ENCODE data around the gene GARNL3.
A peak's percentile ranks its signal among the peaks of the same experiment; 100 is the strongest.

GARNL3 gene

DNA sequence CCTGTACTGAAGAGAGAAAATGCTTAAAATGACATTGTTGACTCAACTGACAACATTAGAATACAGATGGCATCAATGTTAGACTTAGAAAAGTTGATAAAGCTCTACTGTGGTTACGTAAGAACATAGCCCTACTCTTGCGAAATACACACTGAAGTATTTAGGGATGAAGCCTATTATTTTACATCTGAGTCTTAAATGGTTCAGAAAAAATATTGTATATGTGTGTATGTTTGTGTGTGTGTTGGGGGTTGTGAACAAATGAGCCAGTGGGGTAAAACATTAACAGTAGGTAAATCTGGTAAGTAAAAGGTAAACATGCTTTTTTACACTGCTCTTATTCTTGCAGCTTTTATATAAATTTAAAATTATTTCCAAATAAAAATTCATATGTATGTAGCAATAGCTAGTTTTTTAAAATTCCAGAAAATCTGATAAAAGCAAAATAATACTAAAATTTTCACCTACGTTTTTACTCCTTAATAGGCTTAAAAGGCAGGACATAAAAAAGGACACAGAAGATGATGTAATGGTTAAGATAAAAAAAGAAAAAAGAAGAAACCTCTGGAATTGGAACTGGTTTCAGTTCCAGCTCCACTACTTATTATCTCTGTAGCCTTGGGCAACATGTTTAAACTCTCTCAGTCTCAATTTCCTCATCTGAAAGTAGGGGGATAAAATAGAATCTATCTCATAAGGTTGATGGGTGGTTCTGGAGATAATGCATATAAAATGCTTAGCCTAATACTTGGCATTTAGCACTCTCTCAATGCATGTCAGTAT, 44.3 kb downstream of the GARNL3 start:
- peak; percentile 19 for DNase-seq (ENCODE audit: low read depth, low spot score)

DNA sequence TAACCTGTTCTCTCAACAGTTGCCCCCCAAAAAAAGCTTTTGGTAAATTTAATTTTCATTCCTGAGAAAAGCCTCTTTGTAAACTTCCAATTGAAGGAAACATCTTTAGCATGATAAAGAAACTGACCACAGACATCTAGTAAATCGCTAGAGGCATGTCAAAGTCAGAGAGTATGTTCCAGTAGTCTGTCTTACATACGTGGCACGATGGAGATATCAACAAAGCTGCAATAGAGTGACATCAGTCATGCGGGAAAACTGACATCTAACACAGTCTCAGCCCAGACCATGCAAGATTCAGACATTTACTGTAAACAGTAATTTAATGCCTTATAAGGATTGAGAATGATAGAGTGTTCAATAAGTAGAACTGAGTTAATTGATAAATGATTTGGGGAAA, 45.1 kb downstream of the GARNL3 start:
- no peak for DNase-seq (ENCODE audit: low read depth, low spot score)

DNA sequence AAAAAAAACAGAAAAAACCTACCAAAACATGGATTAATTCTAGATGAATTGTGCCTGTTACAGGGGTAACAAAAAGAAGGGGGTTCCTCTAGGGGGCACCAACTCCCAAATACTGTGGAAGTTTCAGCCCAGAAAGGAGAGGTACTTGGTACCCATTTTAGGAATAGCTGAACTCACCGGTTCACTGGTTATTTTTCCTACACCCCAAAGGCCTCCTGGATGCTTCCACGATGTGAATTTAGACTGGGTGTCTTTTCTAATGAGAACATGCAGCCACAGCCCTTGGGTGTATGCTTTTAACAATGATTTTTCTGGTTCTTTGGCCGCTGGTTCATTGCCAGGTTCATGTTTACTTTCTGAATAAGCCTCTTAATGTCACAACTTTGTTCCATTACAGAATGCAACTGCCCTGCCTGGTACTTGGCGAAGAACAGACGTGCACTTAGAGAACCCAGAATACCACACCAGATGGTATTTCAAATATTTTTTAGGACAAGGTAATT, 46.7 kb downstream of the GARNL3 start:
- DNase-seq (ENCODE audit: low read depth, low spot score) = peak; percentile 91

DNA sequence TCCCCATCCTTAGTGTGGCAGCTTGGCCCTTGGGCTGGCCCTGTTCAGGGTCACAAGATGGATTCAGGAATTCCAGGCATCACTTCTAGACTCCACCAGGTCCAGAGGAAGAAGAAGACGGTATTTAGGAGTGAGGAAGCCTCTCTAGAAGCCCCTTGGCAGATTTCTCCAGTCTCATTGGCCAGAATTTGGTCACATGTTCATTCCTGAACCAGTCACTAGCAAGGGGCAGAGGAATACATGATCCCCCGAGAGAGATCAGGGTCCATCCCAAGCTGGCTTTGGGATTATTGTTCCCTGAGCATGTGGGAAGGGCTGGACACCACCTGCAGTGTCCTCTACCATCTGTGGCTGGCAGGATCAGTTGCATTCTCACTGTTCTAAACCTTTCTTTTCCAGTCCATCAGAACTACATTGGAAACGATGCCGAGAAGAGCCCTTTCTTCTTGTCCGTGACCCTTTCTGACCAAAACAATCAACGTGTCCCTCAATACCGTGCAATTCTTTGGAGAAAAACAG, 48.5 kb downstream of the GARNL3 start:
- no peak for DNase-seq (ENCODE audit: low read depth, low spot score)

DNA sequence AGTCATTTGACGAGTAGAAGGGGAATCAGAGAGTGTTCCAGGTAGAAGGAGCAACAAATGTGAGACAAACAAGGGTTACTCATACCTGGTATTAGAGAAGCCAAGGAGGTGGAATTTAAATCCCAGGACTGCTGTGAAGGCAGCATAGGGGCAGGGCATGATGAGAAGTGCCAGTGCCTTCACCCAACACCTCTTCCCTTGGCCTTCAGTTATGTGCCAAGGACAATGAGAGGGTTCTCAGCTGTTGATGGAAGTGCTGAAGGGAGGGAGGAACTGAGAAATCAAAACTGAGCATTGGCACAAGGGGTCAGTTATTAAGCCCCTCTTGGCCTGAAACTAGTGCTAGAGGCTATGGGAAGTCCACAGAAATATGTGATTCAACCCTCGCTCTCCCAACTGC, 50.3 kb downstream of the GARNL3 start:
- DNase-seq (ENCODE audit: low read depth, low spot score) = no peak

DNA sequence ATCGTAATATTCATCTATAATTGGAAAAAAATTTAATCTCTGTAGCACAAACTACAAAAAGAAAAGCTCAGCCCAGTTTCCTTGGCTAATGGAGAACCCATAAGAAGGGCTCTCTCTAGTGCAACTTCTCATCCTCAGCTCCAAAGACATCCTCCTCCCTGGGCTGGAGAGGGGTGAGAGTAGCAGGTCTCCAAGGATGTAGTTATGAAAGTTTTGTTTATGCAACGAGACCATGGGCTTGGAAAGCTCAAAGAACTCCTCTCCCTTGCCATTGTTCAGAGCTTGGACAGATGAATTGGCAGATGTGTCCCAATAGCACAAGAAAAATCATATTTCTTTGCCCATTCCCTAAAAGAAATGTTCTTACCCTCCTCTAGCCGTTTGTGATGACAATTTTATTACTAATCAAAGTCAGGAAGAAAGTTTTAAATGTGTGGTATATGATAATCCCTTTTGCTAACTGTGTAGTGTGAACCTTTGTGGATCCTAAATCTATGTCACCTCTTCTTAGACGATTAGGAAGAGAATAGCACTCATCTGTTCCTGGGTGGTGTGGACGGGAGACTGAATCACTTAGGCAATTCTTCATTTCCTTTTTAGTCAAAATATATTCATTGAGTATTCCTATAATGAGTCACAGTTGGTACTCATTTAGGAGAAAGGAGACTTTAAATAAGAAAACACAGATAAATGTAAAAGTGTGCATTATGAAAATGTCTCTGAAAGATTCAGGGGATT, 52.2 kb downstream of the GARNL3 start:
- no peak for DNase-seq (ENCODE audit: low read depth, low spot score)

DNA sequence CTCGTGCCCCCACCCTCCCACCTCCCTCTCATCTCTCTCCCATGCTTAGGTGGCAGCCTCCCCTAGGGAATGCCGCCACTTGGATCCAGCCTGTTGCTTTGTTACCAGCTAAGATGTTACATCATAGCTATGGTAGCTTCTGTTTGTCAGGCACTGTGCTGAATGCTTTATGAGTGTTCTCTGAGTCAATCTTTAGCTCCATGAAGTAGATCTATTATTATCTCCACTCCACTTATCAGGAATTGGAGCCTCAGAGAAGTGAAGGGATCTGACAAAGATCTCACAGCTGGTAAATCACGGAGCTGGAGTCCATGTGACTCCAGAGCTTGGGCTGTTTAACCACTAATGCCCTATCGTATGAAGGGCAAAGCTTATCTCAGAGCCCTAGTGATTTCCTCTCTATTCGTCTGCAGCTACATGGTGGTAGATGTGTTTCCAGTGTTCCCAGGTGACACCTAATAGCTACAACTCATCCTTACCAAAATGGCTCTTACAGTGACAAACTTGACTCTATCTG, 54.1 kb downstream of the GARNL3 start:
- DNase-seq (ENCODE audit: low read depth, low spot score) = peak; percentile 29

DNA sequence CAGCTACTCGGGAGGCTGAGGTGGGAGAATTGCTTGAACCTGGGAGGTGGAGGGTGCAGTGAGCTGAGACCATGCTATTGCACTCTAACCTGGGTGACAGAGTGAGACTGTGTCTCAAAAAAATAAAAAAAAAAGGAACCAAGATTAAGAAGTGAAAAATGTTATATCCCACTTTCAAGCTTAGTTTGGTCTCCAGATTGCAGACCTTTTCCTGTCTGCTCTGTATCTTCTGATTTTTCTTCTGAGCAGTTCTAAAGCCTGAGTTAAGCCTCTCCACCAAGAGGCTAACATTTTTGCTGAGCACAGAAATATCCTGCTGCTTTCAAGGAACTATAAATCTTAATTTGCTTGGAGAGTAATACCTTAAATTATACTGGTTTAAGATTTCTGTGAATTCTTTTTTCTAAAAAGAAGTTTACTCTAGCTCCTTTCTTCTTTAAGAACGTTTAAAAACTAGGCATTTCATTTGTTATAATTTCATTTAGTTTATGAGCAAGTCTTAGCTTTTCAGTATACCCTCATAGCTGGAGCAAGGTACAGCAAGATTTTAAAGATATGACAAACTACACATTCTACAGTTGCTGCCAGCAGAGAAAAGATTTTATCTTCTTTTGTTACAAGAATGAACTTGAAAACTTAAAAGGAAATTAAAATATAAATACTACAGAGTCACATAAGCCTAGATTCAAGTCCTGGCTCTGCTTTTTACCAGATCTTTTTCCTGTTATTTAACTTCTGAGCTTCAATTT, 55.0 kb downstream of the GARNL3 start:
- DNase-seq (ENCODE audit: low read depth, low spot score) = no peak

DNA sequence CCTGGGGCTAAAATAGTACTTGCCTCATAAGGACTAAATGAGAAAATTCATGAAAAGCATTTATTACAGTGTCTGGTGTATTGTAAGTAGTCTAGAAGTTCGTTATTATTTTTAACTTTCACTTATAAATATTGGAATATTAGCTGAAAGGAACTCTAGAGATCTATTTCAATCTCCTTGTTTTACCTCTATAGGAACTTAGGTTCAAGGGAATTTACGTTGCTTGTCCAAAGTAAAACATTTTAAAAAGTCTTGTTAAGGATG, 55.5 kb downstream of the GARNL3 start:
- DNase-seq (ENCODE audit: low read depth, low spot score) = no peak

DNA sequence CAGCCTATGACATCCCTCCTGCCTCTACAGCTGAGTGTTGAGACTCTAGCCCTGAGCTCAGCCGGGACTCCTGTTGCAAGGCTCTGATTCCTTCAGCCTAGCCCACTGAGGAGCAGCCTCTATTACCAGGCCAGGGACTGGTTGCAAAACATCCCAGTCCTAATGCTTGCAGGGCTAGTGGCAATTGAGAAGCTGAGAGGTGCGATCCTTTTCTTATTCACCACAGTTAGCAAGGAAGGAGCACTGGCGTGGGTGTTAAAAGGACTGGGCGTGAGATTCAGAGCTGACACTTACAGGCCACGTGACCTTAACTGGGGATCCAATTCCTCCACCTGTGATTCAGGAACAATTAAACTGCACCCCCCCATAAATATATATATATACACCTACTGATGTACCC, 58.8 kb downstream of the GARNL3 start:
- DNase-seq (ENCODE audit: low read depth, low spot score) = no peak

DNA sequence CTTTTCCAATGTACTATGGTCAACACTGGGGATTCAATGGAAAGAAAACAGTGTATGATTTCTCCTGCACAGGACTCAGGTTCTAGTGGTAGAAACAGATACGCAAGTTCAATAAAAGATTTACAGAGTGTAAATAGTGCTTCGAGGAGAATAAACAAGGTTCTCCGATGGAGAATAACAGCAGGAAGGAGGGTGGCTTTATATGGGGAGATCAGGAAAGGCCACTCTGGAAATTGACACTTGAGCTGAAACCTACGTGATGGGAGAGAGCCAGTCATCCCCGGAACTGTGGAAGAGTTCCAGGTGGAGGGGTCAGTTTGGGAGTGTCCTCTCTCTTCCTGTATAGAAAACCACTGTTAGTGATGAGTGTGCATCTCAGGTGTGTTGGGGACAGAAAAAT, 65.9 kb downstream of the GARNL3 start:
- DNase-seq (ENCODE audit: low read depth, low spot score) = no peak

DNA sequence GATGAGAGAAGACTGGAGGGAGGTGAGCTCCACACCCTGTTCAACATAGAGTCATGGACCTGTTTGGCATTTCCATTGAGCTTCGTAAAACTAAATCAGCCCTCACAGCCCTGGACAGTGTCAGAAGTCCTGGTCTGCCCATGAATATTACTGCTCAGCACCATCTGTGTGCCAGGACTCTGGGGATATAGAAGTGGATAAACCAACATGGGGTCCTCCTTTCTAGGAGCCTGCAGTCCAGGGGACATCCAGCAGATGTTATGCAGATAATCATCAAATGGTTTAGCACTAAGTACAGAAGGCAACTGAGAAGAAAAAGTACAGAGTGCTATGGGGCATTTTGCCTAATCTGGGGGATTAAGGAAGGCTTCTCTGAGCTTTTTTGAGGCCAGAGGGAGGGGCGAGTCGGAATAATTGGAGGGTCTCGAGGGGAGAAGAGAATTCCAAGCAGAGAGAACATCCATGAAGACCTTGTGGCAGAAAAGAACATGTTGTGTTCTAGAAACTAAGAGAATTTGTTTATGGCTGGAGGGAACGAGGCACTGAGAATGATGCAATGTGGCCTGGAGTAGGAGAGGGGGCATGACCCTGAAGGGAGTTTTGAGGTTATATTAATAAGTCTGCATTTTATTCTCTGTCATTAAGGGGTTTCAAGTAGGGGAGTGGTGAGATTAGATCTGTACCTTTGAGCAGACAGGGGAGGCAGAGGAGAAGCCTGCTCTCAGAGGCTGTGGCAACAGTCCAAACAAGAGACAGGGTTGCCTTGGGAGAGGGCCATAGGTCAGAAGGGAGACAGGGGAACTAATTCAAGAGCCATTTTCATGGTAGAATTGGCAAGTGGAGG, 68.9 kb downstream of the GARNL3 start:
- DNase-seq (ENCODE audit: low read depth, low spot score) = no peak

DNA sequence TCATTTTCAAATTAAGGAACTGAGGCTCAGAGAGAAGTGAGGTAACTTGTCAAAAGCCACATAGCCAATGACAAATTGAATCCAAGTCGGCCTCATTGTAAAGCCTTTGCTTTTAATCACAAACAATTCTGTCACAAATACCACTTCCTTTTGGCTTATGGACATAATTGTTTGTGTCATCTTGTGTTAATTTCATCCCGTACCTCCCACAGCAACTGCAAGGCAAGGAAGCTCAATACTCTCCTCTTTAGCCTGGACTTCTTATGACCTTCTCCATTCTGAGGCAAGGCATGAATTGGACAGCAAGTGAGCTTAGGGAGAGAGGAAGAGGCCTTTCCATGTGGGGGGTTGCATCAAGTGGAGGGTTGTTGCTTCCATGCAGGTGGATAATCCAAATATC, 70.2 kb downstream of the GARNL3 start:
- no peak for DNase-seq (ENCODE audit: low read depth, low spot score)

DNA sequence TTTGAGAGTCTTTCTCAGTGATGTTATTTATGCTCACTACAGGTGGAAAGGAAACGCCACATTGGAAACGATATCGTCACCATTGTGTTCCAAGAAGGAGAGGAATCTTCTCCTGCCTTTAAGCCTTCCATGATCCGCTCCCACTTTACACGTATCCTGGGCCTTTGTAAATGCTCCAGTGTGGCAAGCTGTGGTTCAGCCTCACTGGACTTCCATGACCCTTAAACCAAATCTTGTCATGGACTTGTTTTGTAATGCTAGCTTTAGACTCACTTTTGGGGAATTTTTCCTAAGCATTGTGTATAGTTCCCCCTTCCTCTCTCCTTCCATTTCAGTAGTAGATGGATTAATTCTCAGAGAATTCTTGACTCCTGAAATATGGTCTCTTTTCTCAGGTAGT, 71.5 kb downstream of the GARNL3 start:
- DNase-seq (ENCODE audit: low read depth, low spot score) = peak; percentile 14

DNA sequence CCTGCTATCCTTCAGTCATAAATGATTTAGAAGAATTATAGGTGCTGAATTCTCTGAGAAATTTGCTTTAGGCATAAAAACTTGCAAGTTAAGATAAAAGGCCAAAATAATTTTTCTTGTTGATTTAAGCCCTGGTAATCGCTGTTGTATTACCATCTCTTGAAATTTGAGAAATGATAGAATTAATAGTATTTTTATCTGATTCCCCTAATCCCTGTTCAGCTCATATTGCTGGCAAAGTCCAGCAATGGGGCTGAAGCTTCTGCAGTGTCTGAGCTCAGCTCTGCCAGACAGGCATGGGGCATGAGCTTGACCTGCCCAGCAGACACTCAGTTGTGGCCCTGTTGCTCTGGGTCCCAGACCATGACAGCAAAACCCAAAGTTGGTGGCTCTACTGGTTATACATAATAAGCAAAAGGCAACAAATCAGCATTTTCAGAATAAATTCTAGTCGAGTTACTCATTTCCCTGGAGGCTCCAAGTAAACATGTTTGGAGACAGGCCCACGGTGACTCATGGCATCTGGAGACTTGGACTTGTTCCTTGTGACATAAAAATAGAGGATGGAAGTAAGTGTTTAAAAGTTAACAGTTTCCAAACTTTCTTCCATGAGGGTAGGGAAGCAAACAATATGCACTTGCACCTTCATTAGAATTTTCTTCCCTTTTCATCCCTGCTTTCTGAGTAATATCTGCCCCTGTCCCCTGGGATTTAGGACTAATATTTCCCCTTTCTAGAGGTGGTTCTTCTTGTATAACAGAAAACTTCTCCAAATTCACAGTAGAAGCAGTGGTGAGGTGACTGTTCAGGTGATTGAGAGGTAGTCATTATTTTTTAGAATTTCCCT, 72.2 kb downstream of the GARNL3 start:
- DNase-seq (ENCODE audit: low read depth, low spot score) = peak; percentile 94

DNA sequence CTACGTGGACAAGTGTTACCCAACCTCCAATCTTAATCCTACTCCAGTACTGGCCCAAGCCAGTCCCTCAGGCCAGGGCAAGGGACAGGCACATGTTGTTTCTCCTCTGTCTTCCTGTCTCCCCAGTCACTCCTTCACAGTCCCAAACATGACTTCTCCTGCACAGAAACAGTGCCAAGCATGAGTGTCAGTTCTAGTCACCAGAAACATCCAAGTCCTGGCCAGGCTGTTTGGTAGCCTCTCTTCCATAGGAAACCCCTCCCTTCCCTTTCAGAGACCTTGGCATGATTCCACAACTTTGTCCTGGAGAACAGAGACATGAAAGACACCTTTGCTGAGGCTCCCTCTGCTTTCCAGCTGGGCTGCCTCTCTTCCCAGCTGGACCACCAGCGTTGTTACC, 76.1 kb downstream of the GARNL3 start:
- no peak for DNase-seq (ENCODE audit: low read depth, low spot score)

DNA sequence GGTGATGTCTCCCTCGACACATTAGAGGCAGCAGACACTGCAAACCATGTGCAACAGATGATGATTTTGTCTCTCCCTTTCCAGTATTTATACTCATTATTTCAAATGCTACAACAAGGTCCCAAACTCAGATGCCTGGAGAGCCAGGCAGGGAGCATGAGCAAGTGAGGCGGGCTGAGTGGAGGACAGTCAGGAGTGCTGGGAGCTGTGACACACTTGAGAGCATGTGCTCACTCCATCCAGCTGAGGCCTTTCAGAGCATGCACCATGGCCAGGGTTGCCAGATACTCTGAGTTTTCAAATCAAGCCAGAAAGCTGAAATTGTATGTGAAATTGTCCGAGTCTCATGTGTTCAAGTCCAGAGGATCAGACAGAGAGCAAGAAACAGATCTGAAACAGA, 76.6 kb downstream of the GARNL3 start:
- DNase-seq (ENCODE audit: low read depth, low spot score) = no peak

DNA sequence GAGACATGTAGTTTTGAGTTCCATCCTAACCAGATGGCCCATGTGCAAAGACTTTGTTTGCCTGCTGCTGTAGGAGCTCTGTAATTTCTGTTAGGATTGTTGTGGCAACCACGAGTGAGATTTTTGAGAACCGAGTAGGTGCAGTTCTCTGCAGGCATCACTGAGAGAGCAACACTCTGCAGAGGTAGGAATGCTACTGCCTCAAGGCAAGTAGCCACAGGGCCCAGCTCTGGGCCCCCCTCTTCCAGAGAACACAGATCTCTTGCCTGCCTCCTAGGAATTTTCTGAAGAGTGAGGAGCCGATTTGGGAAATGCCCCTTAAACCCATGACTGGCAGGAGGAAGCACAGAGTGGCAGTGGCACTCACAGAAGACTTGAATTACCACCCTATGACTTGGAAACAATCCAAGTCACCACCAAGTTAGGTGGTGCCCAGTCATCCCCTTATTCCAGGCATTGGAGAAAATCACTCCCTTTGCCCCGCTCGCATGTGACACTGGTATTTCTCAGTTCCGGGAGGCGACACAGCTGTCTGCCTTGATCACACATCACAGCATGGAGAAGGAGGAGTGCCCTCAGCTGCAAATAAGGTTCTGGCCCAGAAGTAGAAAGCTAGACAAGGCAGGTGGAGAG, 79.9 kb downstream of the GARNL3 start:
- peak; percentile 70 for DNase-seq (ENCODE audit: low read depth, low spot score)

DNA sequence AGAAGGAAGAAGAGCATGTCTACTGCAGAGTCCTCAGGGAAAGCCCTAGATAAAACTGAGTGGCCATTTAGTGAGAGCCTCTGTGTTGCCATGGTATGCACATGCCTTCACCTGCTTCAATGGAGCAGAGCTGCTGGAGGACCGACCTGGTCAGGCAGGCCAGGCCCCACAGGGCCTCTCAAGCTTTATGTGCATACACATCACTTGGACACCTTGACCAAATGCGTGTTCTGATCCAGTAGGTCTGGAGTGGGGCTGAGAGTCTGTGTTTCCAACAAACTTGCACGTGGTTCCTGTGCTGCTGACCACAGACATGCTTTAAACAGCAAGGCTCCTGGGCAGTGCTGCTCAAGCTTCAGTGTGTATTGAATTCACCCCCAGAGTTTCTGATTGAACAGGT, 81.0 kb downstream of the GARNL3 start:
- no peak for DNase-seq (ENCODE audit: low read depth, low spot score)

DNA sequence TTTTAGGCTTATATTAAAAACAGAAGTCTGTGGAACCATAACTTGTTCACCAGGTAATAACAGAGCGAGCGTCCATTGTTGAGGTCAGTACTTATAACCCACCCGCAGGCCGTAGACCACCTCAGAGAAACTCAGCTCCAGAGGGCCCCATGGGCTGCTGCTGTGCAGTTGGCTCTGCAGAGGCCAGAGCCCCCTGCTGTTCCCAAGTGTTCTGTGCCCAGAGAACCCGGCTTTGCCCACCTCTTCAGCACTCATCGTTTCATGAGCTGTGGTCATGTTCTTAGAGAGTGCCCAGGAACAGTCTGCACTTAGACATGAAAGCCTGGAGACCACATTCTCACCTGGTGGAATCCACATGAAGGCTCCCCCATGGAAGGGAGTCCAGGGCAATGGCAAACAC, 82.0 kb downstream of the GARNL3 start:
- no peak for DNase-seq (ENCODE audit: low read depth, low spot score)
